Ovary (tissue), 9 donors: ENCODE results near the gene SMAD5. TPM values are rescaled to one million over a fixed set of nuclear protein-coding genes. Genes with fewer than 3 reads are reported as not detected.
A peak's percentile ranks its signal among the peaks of the same experiment; 100 is the strongest.

Experiments
- DNase-seq, 5 donors: peaks; one replicate each; pipeline ENCODE4 v3.0.0-alpha.2; 2019 to 2020
- H3K27ac ChIP-seq, 2 donors: fragments of 200-600 bp; one replicate each; pipeline versions ENCODE4 v1.5.1 to v1.8.0; 2019 to 2022
- H3K27me3 ChIP-seq: fragments of 200-600 bp; one replicate; pipeline ENCODE4 v1.8.0; 2022
- H3K36me3 ChIP-seq: fragments of 200-600 bp; sonication (generic); one replicate; pipeline ENCODE4 v1.5.1; 2019
- H3K4me1 ChIP-seq: one replicate; pipeline ENCODE4 v1.8.1; 2013; ENCODE audit warnings: mild to moderate bottlenecking, moderate library complexity; ENCODE audit not compliant: insufficient read depth
- H3K4me3 ChIP-seq: fragments of 200-600 bp; sonication (generic); one replicate; pipeline ENCODE4 v1.5.1; 2017
- H3K9me3 ChIP-seq, 2 donors: fragments of 200-600 bp in 1 of 2; sonication (generic) in 1 of 2; one replicate each; pipeline versions ENCODE4 v1.5.1 to v1.8.1; 2013 to 2019; ENCODE audit warnings: mild to moderate bottlenecking in 1 of 2, moderate library complexity in 1 of 2
- EP300 ChIP-seq: sonication (generic); formaldehyde crosslinking; IDR thresholded peaks from one replicate; pipeline ENCODE4 v1.6.1; 2017; ENCODE audit warnings: antibody characterized with exemption
- POLR2A ChIP-seq: fragments of 450-650 bp; IDR thresholded peaks from one replicate; pipeline ENCODE4 v1.6.1; 2017; ENCODE audit warnings: antibody characterized with exemption, mild to moderate bottlenecking, moderate library complexity
- WGBS, 3 donors: extraction: QIAGEN DNeasy Blood & Tissue Kit in 1 of 3; methylation state at CpG; one replicate each; pipeline versions ENCODE4 v1.1.5 to v1.1.7; 2013 to 2017; 5-methylcytosine and 5-hydroxymethylcytosine counted together
- intact Hi-C, 4 donors: fragments of 100-400 bp; cut with DNase I; formaldehyde crosslinking; loops; one replicate each; pipeline versions ENCODE4 v1.11.0 to v1.15.1; 2022 to 2023
- polyA plus RNA-seq, 2 donors: library from polyadenylated mRNA; stranded (reverse); fragments of 200-250 nt in 1 of 2; fragments of 350-450 nt in 1 of 2; fragmentation: Illumina TruSeq in 1 of 2; extraction: RNeasy Lipid Tissue Mini Kit (QIAGEN cat#74804) in 1 of 2; gene quantifications; one replicate each; pipeline ENCODE4 v1.2.3, GENCODE V29; 2013 to 2014
- total RNA-seq, 7 donors: library from RNA; depleted of rRNA in 2 of 7; stranded (reverse); fragments of >200 nt in 2 of 7; fragmentation: NEBNext Ultra II Directional in 3 of 7; extraction: Animal tissue kit (Norgen Biotek cat#: 25700) in 3 of 7; gene quantifications; one replicate each; pipeline versions ENCODE4 v1.1.0 to v1.2.4, GENCODE V29; 2016 to 2023
- TF ChIP-seq, protein P1 (sequence below), 3 donors: fragments of 450-650 bp in 2 of 3; fragments of 200-600 bp in 1 of 3; IDR thresholded peaks; one replicate each; pipeline versions ENCODE4 v1.5.1 to v1.8.0; 2016 to 2022; ENCODE audit warnings: antibody characterized with exemption in 3 of 3, mild to moderate bottlenecking in 1 of 3
- donor health status: DM: no; HTN: no; CAD: no; lungs with moderate emphysema.
- donor health status: DM: no; HTN: no; CAD: no.
- donor health status: Bipolar disorder and iron deficiency.
- donor health status: DM: yes; HTN: yes; CAD: no.
- donor health status: DM: no; HTN: no; CAD: no.
- donor health status: DM: yes; HTN: yes; CAD: no.

SMAD5 gene
- total and polyA plus RNA-seq, 9 donors: 20.3 to 130 (median 108) TPM

DNA sequence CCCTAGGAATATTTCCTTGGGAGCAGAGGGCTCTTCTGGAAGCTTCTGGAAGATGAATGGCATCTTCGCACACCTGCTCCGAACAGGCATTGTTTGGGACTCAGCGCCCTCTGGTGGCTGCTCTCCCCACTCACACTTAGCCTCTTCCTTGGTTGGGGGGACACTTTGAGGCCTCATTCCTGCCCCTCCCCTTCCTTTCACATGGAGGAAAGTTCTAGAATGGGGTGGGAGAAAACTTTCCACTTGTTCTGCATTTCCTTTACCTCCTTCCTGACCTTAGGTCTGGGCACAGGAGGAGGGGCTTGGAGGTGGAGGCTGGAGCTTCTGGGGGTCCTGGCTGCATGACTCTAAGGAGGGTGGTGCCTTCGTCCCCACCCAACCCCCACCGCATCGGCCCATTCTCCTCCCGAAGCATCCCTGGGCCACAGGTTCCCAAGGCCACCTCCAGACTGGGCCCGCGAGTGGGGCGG, 79.6 kb downstream of the SMAD5 start:
- DNase-seq: peak; percentile 45 to 68 (median 64)

DNA sequence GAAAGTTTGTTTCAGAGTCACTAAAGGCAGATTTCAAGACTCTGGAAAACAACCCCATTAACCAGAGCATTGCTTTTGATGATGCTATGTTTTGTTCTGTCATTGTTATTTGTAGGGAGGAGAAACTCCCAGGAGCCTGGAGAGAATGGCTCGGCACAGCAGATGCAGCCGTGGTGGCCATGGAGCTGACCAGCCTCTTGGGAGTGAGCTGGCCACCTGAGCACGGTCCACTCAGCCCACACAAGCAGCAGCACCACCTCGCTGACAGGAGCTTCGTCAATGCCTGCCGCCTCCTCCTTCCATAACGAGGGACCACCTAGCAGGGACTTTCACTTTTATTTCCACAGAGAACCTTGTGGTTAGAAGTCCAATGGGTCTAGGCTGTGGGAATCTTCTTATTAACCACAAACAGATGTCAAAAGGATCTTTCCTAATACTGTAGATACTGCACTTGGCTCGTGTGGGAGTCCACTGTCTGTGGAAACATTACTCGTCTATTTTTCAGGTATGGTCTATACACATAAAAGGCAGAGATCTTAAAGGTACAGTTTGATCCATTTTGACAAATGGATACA, 81.4 kb downstream of the SMAD5 start:
- intact Hi-C loops: loop anchor here (5.0 to 10.0 kb wide), 4 partner anchors 267 to 327 kb away; no protein-coding TSS in a partner anchor
- H3K9me3 ChIP-seq: no peaks in the 10 kb centered on the region
- H3K36me3 ChIP-seq: no peaks in the 10 kb centered on the region
- DNase-seq: no peak
- H3K27ac ChIP-seq: no peak overlapping the region
- no peaks in the 10 kb centered on the region for H3K27me3 ChIP-seq
- H3K4me1 ChIP-seq: no peaks in the 10 kb centered on the region
- no peak overlapping the region for H3K4me3 ChIP-seq
- WGBS, 3 donors: 22 to 33% (median 30%) methylated on average over 9 of the region's 9 CpGs
- no peak for TF ChIP-seq EP300
- TF ChIP-seq POLR2A: no peak
- TF ChIP-seq, protein P1, sequence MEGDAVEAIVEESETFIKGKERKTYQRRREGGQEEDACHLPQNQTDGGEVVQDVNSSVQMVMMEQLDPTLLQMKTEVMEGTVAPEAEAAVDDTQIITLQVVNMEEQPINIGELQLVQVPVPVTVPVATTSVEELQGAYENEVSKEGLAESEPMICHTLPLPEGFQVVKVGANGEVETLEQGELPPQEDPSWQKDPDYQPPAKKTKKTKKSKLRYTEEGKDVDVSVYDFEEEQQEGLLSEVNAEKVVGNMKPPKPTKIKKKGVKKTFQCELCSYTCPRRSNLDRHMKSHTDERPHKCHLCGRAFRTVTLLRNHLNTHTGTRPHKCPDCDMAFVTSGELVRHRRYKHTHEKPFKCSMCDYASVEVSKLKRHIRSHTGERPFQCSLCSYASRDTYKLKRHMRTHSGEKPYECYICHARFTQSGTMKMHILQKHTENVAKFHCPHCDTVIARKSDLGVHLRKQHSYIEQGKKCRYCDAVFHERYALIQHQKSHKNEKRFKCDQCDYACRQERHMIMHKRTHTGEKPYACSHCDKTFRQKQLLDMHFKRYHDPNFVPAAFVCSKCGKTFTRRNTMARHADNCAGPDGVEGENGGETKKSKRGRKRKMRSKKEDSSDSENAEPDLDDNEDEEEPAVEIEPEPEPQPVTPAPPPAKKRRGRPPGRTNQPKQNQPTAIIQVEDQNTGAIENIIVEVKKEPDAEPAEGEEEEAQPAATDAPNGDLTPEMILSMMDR (IDR thresholded peaks at IDR 0.05): no peak

More for the DNA sequence above, 79.6 kb downstream of the SMAD5 start:
- Histone ChIP-seq H3K27ac (no peak overlapping the region), H3K9me3 (no peaks in the 10 kb centered on the region), H3K36me3 (no peaks in the 10 kb centered on the region), H3K4me3 (no peak overlapping the region), H3K27me3 (no peaks in the 10 kb centered on the region), H3K4me1 (no peaks in the 10 kb centered on the region)
- intact Hi-C loops: loop anchor here (1.0 to 10.0 kb wide), 5 partner anchors 265 to 325 kb away; no protein-coding TSS in a partner anchor
- TF ChIP-seq, protein P1 (IDR thresholded peaks at IDR 0.05): peak; percentile 47 to 85 (median 73)
- TF ChIP-seq EP300 (no peak), POLR2A (no peak)
- WGBS, 3 donors: 39 to 48% (median 41%) methylated on average over 10 of the region's 10 CpGs

DNA sequence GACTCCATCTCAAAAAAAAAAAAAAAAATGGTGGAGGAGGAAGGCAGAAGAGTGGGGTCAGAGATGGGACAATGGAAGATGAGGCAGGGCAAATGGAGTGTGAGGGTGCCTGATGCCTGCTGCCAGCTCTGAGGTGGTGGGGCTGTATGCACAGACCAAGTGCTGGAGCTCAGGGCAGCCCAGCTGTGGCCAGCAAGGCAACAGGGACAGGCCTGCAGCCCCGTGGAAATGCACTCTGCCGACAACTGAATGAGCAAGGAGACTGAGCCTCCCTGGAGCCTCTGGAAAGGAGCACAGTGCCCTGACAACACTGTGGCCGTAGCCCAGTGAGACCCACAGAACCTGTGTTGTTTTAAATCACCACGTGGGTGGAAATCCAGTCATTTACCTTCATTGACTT, 83.2 kb downstream of the SMAD5 start:
- no peak for DNase-seq
- Histone ChIP-seq H3K4me3 (no peak overlapping the region), H3K27me3 (no peaks in the 10 kb centered on the region), H3K27ac (no peak overlapping the region), H3K9me3 (no peaks in the 10 kb centered on the region), H3K36me3 (no peaks in the 10 kb centered on the region), H3K4me1 (no peaks in the 10 kb centered on the region)
- intact Hi-C loops: loop anchor here in 1 of 4 donors (10.0 kb wide), 1 partner anchor 281 kb away; no protein-coding TSS in a partner anchor
- TF ChIP-seq POLR2A: no peak
- no peak for TF ChIP-seq EP300
- TF ChIP-seq, protein P1 (IDR thresholded peaks at IDR 0.05): no peak
- 84 to 94% (median 87%) methylated on average over 4 of the region's 4 CpGs for WGBS, 3 donors

DNA sequence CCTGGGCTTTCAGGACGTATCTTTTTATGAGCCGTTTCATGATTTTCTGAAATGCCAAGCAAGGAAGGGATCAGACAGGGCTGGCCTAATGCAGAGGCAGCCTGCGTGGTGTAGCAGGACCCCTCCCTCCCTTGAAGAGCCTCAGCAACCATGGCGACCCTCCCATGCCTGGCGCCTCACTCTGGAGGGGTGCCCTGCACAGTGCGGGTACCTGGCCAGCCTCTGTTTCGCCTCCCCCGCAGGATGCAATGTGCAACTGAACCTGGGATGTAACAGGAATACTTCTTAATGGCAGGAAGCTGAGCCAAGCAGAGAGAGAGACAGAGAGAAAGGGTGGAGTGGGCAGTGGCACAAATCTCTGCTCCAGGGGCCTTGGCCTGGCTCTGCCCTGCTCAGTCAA, 83.6 kb downstream of the SMAD5 start:
- Histone ChIP-seq H3K36me3 (no peaks in the 10 kb centered on the region), H3K27ac (no peak overlapping the region), H3K4me1 (no peaks in the 10 kb centered on the region), H3K4me3 (no peak overlapping the region), H3K27me3 (no peaks in the 10 kb centered on the region), H3K9me3 (no peaks in the 10 kb centered on the region)
- TF ChIP-seq EP300 (no peak), POLR2A (no peak)
- TF ChIP-seq, protein P1 (IDR thresholded peaks at IDR 0.05): no peak
- 83 to 85% (median 84%) methylated on average over 8 of the region's 8 CpGs for WGBS, 3 donors
- DNase-seq: no peak
- intact Hi-C loops: loop anchor here in 1 of 4 donors (10.0 kb wide), 1 partner anchor 281 kb away; no protein-coding TSS in a partner anchor
